IPS-18a (cell line): ENCODE measurements around the gene HRAS.

Source experiments
- H3K27ac ChIP-seq: one replicate; pipeline ENCODE4 v1.5.1; 2013; ENCODE audit warnings: low read length
- H3K27me3 ChIP-seq: one replicate; pipeline ENCODE4 v1.6.1; 2013; ENCODE audit warnings: mild to moderate bottlenecking, low read length; ENCODE audit not compliant: control insufficient read depth, insufficient read depth
- H3K36me3 ChIP-seq: one replicate; pipeline ENCODE4 v1.6.1; 2013; ENCODE audit warnings: low read depth, low read length; ENCODE audit not compliant: control insufficient read depth
- H3K4me1 ChIP-seq: one replicate; pipeline ENCODE4 v1.6.1; 2013; ENCODE audit warnings: low read depth, low read length; ENCODE audit not compliant: control insufficient read depth
- H3K4me3 ChIP-seq: one replicate; pipeline ENCODE4 v1.5.1; 2013; ENCODE audit warnings: low read length
- H3K9ac ChIP-seq: one replicate; pipeline ENCODE4 v1.6.1; 2013; ENCODE audit warnings: mild to moderate bottlenecking, low read length, moderate library complexity
- H3K9me3 ChIP-seq: one replicate; pipeline ENCODE4 v1.6.1; 2013; ENCODE audit warnings: low read depth, low read length; ENCODE audit not compliant: control insufficient read depth

Gene HRAS

DNA sequence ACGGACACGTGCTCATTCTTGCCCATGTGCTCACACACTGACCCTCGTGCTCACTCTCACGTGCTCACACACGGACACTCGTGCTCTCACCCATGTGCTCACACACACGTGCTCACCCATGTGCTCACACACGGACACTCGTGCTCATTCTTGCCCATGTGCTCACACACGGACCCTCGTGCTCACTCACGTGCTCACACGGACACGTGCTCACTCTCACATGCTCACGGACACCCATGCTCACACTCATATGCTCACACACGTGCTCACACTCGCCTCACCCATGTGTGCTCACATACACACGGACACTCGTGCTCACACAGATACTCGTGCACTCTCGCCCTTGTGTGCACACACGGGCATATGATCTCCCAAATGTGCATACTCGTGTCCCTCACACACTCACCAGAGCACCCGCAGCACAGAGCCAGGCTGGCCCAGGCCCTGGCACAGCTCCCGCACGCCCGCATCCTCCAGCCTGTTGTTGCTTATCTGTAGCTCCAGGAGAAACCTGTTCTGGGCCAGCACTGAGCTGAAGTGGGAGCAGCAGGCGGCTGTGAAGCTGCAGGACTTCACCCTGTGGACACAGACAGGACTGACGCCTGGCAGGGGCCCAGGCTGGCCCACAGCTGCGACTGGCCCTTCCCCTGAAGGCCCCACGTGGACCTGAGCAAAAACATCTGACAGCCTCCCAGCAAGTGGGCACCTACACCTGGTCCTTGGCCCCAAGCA lies 37.6 kb downstream of the HRAS start:
- Histone ChIP-seq H3K36me3 (peaks cover 35% of the 10 kb centered on the region), H3K9ac (no peak overlapping the region), H3K27ac (no peak overlapping the region)

DNA sequence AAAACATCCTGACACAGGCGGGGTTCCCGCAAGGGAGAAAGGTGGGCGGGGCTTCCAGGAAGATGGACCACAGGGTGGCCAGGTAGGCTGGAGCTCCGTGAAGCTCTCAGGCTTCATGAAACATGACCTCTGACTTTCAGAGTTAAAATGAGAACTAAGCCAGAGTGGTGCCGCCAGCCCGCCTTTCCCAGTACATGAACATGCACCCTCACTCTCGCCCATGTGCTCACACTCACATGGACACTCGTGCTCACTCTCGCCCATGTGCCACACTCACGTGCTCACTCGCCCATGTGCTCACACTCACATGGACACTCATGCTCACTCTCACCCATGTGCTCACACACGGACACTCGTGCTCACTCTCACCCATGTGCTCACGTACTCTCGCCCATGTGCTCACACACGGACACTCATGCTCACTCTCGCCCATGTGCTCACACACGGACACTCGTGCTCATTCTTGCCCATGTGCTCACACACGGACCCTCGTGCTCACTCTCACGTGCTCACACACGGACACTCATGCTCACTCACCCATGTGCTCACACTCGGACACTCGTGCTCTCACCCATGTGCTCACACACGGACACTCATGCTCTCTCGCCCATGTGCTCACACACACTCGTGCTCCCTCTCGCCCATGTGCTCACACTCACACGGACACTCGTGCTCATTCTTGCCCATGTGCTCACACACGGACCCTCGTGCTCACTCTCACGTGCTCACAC lies 38.4 kb downstream of the HRAS start:
- Histone ChIP-seq H3K9ac (no peak overlapping the region), H3K27me3 (no peaks in the 10 kb centered on the region), H3K4me1 (no peaks in the 10 kb centered on the region), H3K9me3 (no peaks in the 10 kb centered on the region), H3K27ac (no peak overlapping the region), H3K36me3 (peaks cover 35% of the 10 kb centered on the region), H3K4me3 (no peak overlapping the region)

More for the DNA sequence above, 37.6 kb downstream of the HRAS start:
- no peak overlapping the region for H3K4me3 ChIP-seq
- no peaks in the 10 kb centered on the region for H3K27me3 ChIP-seq
- no peaks in the 10 kb centered on the region for H3K9me3 ChIP-seq
- H3K4me1 ChIP-seq = no peaks in the 10 kb centered on the region

DNA sequence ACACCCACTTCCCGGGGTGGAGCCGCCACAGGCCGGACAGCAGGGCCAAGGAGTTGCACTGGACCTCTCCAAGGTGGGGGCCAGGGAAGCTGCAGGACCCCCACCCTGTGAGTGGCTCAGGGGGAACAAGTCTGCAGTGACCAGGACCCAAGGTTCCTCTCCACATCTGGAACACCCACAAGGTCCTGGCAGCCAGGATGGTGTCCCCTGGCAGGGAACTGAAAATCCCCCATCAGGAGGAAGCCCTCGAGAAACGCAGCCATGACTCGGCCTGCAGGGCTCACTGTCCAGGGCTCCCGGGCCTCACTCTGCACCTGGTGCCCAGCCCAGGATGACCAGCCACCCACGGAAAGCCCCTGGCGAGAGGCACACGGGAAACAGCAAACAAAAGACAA lies 39.8 kb downstream of the HRAS start:
- Histone ChIP-seq H3K27ac (no peak overlapping the region), H3K27me3 (no peaks in the 10 kb centered on the region), H3K9ac (no peak overlapping the region), H3K4me1 (no peaks in the 10 kb centered on the region), H3K4me3 (no peak overlapping the region), H3K36me3 (peaks cover 35% of the 10 kb centered on the region), H3K9me3 (no peaks in the 10 kb centered on the region)

DNA sequence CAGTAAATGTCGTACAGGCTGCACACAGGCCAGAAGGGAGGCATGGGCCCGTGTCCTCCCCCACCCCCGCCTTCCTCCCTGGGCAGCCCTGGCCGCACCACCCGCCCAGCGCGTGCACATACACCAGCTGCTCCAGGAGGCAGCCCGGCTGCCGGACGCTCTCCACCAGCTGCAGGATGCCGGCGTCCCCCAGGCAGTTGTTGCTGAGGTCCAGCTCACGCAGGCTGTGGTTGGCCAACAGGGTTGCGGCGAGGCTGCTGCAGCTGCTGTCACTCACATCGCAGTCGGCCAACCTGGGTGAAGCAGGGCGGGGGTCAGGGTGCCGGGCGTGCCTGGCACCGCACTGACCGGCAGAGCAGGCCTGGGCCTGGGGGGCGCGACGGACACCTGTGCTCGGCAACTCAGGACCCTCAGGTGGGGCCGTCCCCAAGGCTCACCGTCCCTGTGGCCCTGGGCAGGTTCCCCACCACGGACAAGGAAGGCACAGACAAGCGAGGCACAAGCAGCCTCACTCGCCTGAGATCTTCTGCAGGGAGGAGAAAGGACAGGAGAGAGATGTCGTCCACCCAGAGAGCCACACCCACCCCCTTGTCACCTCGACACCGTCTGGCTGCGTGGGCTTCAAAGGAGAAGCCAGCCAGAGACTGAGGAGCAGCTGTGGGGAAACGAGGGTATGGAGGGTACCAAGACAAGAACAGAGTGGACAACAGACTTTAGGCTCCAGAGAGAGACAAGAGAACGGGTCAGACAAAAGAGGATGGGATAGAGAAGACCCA lies 40.4 kb downstream of the HRAS start:
- Histone ChIP-seq H3K4me3 (no peak overlapping the region), H3K9me3 (no peaks in the 10 kb centered on the region), H3K27ac (no peak overlapping the region), H3K4me1 (no peaks in the 10 kb centered on the region), H3K27me3 (no peaks in the 10 kb centered on the region), H3K36me3 (peaks cover 34% of the 10 kb centered on the region), H3K9ac (no peak overlapping the region)

DNA sequence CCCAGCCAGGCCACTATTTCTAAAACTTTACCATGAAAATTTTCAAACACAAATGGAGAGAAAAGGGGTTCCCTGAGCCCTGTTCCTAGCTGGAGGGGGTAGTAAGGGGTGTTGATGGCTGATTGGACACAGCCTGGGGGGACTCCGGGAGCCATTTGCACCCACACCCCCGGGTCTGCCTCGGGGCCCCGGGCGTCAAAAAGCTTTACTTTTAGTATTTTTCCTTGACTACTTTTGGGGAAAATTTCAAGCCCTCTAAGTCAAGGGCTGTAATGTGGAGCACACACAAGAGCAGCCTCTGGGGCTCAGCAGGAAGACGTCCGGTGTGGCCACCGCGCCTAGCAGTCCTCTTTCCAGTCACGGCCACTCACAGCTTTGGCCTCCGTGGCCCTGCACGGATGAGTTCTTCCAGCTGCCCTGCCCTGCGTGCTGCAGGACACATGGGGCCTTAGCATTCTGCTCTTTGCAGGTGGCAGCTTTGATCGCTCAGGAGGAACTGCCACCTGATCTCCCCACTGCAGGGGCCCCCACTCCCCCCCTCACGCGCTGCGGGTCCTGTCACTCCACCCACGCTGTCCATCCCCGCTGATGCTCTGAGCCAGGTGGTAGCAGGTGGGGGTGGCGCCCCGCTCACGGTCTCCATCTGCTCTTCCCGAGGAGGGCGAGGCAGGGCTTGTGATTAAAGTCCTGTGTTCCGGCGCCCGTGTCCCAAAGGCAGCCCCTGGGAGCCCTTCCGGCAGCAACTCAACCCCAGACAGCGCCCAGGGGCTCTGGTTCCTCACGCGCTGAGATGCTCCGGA lies 42.7 kb downstream of the HRAS start:
- Histone ChIP-seq H3K4me1 (no peaks in the 10 kb centered on the region), H3K36me3 (peaks cover 20% of the 10 kb centered on the region), H3K4me3 (no peak overlapping the region), H3K27ac (no peak overlapping the region), H3K9ac (no peak overlapping the region), H3K9me3 (no peaks in the 10 kb centered on the region), H3K27me3 (no peaks in the 10 kb centered on the region)

DNA sequence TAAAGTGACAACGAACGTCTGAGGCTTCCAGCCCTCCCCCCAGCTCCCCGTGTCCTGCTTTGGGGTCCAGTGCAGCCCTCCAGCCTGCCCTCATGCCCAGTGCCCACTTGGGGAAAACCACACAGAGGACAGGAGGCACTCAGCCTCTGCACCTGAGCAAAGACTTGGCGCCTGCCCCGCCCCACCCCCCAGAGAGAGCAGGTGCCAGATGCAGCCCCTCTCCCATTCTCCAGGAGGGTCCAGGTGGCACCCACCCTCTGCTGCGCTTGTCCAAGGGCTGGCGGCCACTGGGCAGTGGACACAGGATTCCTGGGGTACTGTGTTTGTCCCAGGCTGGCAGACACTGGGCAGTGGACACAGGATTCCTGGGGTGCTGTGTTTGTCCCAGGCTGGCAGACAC lies 44.0 kb downstream of the HRAS start:
- H3K36me3 ChIP-seq = peaks cover 9% of the 10 kb centered on the region
- no peak overlapping the region for H3K27ac ChIP-seq
- no peak overlapping the region for H3K4me3 ChIP-seq
- no peak overlapping the region for H3K9ac ChIP-seq
- no peaks in the 10 kb centered on the region for H3K27me3 ChIP-seq
- no peaks in the 10 kb centered on the region for H3K4me1 ChIP-seq
- no peaks in the 10 kb centered on the region for H3K9me3 ChIP-seq

DNA sequence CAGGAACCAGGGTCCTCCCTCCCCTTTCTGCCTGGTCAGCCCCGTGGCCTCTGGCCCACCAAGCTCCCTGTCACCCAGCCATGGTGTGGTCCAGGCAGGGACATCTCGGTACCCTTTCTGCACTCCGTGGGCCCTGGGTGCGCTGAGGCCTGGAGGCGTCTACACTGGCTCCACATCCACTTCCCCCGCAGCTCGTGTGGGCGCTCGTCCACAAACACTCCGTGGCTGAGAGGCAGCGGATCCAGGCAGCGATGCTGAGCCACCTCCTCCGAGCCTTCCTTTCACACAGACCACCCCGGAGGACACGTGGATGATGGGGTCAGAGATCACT lies 44.5 kb downstream of the HRAS start:
- H3K27ac ChIP-seq = no peak overlapping the region
- peaks cover 9% of the 10 kb centered on the region for H3K36me3 ChIP-seq
- no peak overlapping the region for H3K4me3 ChIP-seq
- H3K27me3 ChIP-seq = no peaks in the 10 kb centered on the region
- H3K4me1 ChIP-seq = no peaks in the 10 kb centered on the region
- no peaks in the 10 kb centered on the region for H3K9me3 ChIP-seq
- no peak overlapping the region for H3K9ac ChIP-seq

DNA sequence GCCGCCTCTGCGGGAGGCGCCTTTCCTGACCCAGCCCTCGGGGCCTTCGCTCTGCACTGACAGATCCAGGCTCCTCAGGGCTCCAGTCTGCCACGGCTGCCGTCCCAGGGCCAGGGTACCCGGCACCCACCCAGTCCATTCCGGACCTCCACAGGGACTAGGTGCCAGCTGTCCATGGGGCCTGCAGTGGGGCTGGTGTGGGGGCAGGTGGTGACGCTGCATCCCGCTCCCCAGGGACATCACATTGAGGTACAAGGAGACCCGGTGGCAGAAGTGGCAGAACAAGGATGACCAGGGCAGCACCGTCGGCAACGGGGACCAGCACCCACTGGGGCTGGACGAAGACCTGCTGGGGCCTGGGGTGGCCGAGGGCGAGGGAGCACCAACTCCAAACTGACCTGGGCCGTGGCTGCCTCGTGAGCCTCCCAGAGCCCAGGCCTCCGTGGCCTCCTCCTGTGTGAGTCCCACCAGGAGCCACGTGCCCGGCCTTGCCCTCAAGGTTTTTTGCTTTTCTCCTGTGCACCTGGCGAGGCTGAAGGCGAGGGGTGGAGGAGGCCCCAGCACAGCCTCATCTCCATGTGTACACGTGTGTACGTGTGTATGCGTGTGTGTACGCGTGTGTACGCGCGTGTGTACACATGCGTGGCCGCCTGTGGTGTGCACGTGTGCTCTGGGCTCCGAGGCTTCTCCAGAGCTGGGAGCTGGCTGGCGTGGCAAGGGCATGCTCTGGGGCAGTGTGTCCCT lies 45.0 kb downstream of the HRAS start:
- Histone ChIP-seq H3K9ac (no peak overlapping the region), H3K4me3 (no peak overlapping the region), H3K27me3 (no peaks in the 10 kb centered on the region), H3K27ac (no peak overlapping the region), H3K36me3 (peaks cover 9% of the 10 kb centered on the region), H3K4me1 (no peaks in the 10 kb centered on the region), H3K9me3 (no peaks in the 10 kb centered on the region)

DNA sequence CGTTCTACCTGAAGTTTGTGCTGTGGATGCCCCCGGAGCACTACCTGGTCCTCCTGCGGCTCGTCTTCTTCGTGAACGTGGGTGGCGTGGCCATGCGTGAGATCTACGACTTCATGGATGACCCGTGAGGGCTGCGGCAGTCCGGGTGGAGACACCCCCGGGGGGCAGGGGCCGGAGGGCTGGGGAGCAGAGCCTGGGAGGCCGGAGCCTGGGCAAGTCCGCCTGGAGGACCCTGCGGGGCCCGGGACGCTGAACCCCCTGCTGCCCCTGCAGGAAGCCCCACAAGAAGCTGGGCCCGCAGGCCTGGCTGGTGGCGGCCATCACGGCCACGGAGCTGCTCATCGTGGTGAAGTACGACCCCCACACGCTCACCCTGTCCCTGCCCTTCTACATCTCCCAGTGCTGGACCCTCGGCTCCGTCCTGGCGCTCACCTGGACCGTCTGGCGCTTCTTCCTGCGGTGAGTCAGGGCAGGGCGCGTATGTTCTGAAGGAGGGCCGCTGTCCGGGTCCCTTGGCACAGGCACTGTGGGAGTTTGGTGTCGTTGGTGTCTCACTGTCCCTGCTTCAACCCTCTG lies 45.7 kb downstream of the HRAS start:
- Histone ChIP-seq H3K4me1 (no peaks in the 10 kb centered on the region), H3K36me3 (peaks cover 9% of the 10 kb centered on the region), H3K9me3 (no peaks in the 10 kb centered on the region), H3K9ac (no peak overlapping the region), H3K27ac (no peak overlapping the region), H3K4me3 (no peak overlapping the region), H3K27me3 (no peaks in the 10 kb centered on the region)

DNA sequence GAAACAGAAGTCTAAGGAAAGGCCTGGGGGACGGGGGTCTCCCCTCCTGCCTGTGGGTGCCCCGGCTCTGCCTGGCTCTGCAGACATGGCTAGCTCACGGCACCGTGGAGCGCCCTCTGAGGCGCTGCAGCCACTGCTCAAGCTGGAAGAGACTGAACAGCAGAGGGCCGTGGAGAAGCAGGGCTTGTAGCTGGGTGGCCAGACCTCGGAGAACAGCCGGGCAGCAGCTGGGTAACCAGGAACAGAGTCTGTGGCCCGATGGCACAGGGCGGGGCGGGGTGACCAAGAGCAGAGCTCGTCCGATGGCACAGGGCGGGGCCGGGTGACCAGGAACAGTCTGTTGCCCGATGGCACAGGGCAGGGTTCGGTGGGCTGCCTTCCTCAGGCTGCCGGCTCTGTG lies 46.4 kb downstream of the HRAS start:
- H3K36me3 ChIP-seq = peaks cover 9% of the 10 kb centered on the region
- no peak overlapping the region for H3K9ac ChIP-seq
- H3K9me3 ChIP-seq = no peaks in the 10 kb centered on the region
- no peak overlapping the region for H3K4me3 ChIP-seq
- H3K4me1 ChIP-seq = no peaks in the 10 kb centered on the region
- H3K27ac ChIP-seq = no peak overlapping the region
- no peaks in the 10 kb centered on the region for H3K27me3 ChIP-seq
